Smooth muscle cell (in vitro differentiated cells): ENCODE data around the gene RESP18. TPM values are rescaled to one million over a fixed set of nuclear protein-coding genes. Genes with fewer than 3 reads are reported as not detected.

ENCODE experiments used
- DNase-seq: peaks from one replicate; lab custom pipeline; 2025; ENCODE audit not compliant: unreplicated experiment; lab: John Stamatoyannopoulos, UW
- H2AFZ ChIP-seq: fragments of 200-600 bp; sonication (generic); 2 replicates; pipeline ENCODE4 v1.6.0; 2016; ENCODE audit warnings: antibody characterized with exemption, low read depth, mild to moderate bottlenecking
- H3F3A ChIP-seq: fragments of 200-600 bp; sonication (generic); 2 replicates; pipeline ENCODE4 v1.6.0; 2017; ENCODE audit warnings: antibody characterized with exemption, low read depth
- H3K27ac ChIP-seq: fragments of 200-600 bp; sonication (generic); 2 replicates; pipeline ENCODE4 v1.5.1; 2016; ENCODE audit warnings: low read depth, mild to moderate bottlenecking
- H3K27me3 ChIP-seq: fragments of 200-600 bp; sonication (generic); 2 replicates; pipeline ENCODE4 v1.6.1; 2016; ENCODE audit warnings: low read depth, mild to moderate bottlenecking
- H3K36me3 ChIP-seq: fragments of 200-600 bp; sonication (generic); 2 replicates; pipeline ENCODE4 v1.5.1; 2016; ENCODE audit warnings: low read depth
- H3K4me1 ChIP-seq: fragments of 200-600 bp; sonication (generic); 2 replicates; pipeline ENCODE4 v1.5.1; 2016; ENCODE audit warnings: low read depth
- H3K4me2 ChIP-seq: fragments of 200-600 bp; sonication (generic); 2 replicates; pipeline ENCODE4 v1.6.0; 2016; ENCODE audit warnings: mild to moderate bottlenecking
- H3K4me3 ChIP-seq: fragments of 200-600 bp; sonication (generic); 2 replicates; pipeline ENCODE4 v1.5.1; 2016; ENCODE audit warnings: mild to moderate bottlenecking
- H3K79me2 ChIP-seq: fragments of 200-600 bp; sonication (generic); 2 replicates; pipeline ENCODE4 v1.6.0; 2016; ENCODE audit warnings: low read depth, mild to moderate bottlenecking
- H3K9ac ChIP-seq: fragments of 200-600 bp; sonication (generic); 2 replicates; pipeline ENCODE4 v1.6.0; 2016; ENCODE audit warnings: low read depth
- H3K9me3 ChIP-seq: fragments of 200-600 bp; sonication (generic); replicated peaks from 2 replicates; pipeline ENCODE4 v1.5.1; 2016; ENCODE audit warnings: low read depth
- H4K20me1 ChIP-seq: fragments of 200-600 bp; sonication (generic); 2 replicates; pipeline ENCODE4 v1.6.0; 2016; ENCODE audit warnings: low read depth
- CTCF ChIP-seq: fragments of 200-600 bp; sonication (generic); IDR thresholded peaks from 2 replicates; pipeline ENCODE4 v1.5.1; 2017; ENCODE audit warnings: borderline replicate concordance, mild to moderate bottlenecking, antibody characterized with exemption; ENCODE audit not compliant: insufficient read depth, poor library complexity, severe bottlenecking
- WGBS: methylation state at CpG from one replicate; pipeline ENCODE4 v1.1.7; 2016; ENCODE audit warnings: low lambda C conversion rate; 5-methylcytosine and 5-hydroxymethylcytosine counted together
- microRNA counts: library from miRNA; unstranded; fragments of <30 nt; microRNA quantifications from one replicate; lab custom pipeline; 2016
- microRNA-seq: library from miRNA; unstranded; fragments of <30 nt; microRNA quantifications from one replicate; pipeline ENCODE4, GENCODE V29; 2016; ENCODE audit warnings: borderline number of aligned reads
- polyA plus RNA-seq: library from polyadenylated mRNA; unstranded; fragments of >200 nt; fragmentation: Nextera tagmentation; extraction: Ambion mirVana; gene quantifications from 2 replicates; pipeline ENCODE4 v1.2.1, GENCODE V29; 2016
- small RNA-seq: library from RNA; depleted of rRNA; stranded (forward); fragments of <200 nt; gene quantifications from one replicate; pipeline ENCODE3, GENCODE V24; 2014
- total RNA-seq: library from RNA; depleted of rRNA; stranded (reverse); fragments of >200 nt; gene quantifications from 2 replicates; pipeline ENCODE4 v1.2.3, GENCODE V29; 2014

The RESP18 gene
- total and polyA plus RNA-seq, 2 experiments from 2014 or later, result not detected

- Histone ChIP-seq H3F3A (peaks cover 16% of the 10 kb centered on the region), H3K79me2 (no peaks in the 10 kb centered on the region), H4K20me1 (no peaks in the 10 kb centered on the region), H3K4me3 (peak overlapping the region; percentile 66), H3K4me1 (peaks cover 18% of the 10 kb centered on the region), H3K27me3 (no peaks in the 10 kb centered on the region), H3K4me2 (peak overlapping the region; percentile 78), H2AFZ (no peak overlapping the region), H3K27ac (peak overlapping the region; percentile 99), H3K9ac (peak overlapping the region; percentile 79), H3K36me3 (no peaks in the 10 kb centered on the region), H3K9me3 (no peaks in the 10 kb centered on the region)
- no peak for DNase-seq
- 16% methylated on average over 8 of the region's 9 CpGs for WGBS
- no peak for TF ChIP-seq CTCF
Observed at GRCh38 chr2:219278655-219279150, 53.8 kb downstream of the RESP18 start.

- Histone ChIP-seq H3K4me3 (no peak overlapping the region), H3K36me3 (no peaks in the 10 kb centered on the region), H3K9me3 (no peaks in the 10 kb centered on the region), H3F3A (peaks cover 15% of the 10 kb centered on the region), H2AFZ (peak overlapping the region; percentile 71), H3K4me1 (peaks cover 18% of the 10 kb centered on the region), H3K27me3 (no peaks in the 10 kb centered on the region), H3K79me2 (no peaks in the 10 kb centered on the region), H3K4me2 (peak overlapping the region; percentile 78), H3K27ac (peak overlapping the region; percentile 99), H4K20me1 (no peaks in the 10 kb centered on the region), H3K9ac (peak overlapping the region; percentile 79)
- TF ChIP-seq CTCF, result peak; percentile 97
- 28% methylated on average over 25 of the region's 25 CpGs for WGBS
- DNase-seq, result peak; percentile 56
Observed at GRCh38 chr2:219277703-219278654, 54.6 kb downstream of the RESP18 start.

MicroRNAs within 50 kb of the gene (microRNA counts, 767-probe panel; counts per million panel counts)
- microRNA hsa-miR-153 (lab: Ali Mortazavi, UCI), result 183 counts per million

Small RNA genes within 50 kb of the gene (microRNA-seq; reads per million reads assigned to microRNA genes)
- gene MIR153-1, result not detected

Small RNA genes within 50 kb of the gene (small RNA-seq; reads per million reads assigned to genes)
- not detected for gene AC053503.3
- gene MIR153-1, result 0.13 reads per million

Other genes starting within 250 kb of the RESP18 start
- 6.0 and 13.6 TPM in 2 replicates for gene NHEJ1, start 171.9 kb downstream of the RESP18 start, total RNA-seq
- gene NHEJ1, start 171.9 kb downstream of the RESP18 start, polyA plus RNA-seq, result 8.5 and 8.6 TPM in 2 replicates
- gene SLC23A3, start 162.7 kb downstream of the RESP18 start, total RNA-seq, result not detected in 2 replicates
- gene SLC23A3, start 162.7 kb downstream of the RESP18 start, polyA plus RNA-seq, result 0.40 TPM in 1 of 2 replicates, not detected in the other
- gene CNPPD1, start 155.8 kb downstream of the RESP18 start, total RNA-seq, result 11.6 and 14.8 TPM in 2 replicates
- 26.0 and 35.3 TPM in 2 replicates for gene CNPPD1, start 155.8 kb downstream of the RESP18 start, polyA plus RNA-seq
- gene RETREG2, start 154.5 kb downstream of the RESP18 start, total RNA-seq, result 48.7 and 49.8 TPM in 2 replicates
- gene RETREG2, start 154.5 kb downstream of the RESP18 start, polyA plus RNA-seq, result 57.2 and 66.6 TPM in 2 replicates
- 19.1 and 29.7 TPM in 2 replicates for gene ZFAND2B, start 126.0 kb downstream of the RESP18 start, total RNA-seq
- gene ZFAND2B, start 126.0 kb downstream of the RESP18 start, polyA plus RNA-seq, result 48.3 and 56.3 TPM in 2 replicates
- 18.2 and 29.0 TPM in 2 replicates for gene ABCB6, start 113.8 kb downstream of the RESP18 start, total RNA-seq
- 41.3 and 50.3 TPM in 2 replicates for gene ABCB6, start 113.8 kb downstream of the RESP18 start, polyA plus RNA-seq
- gene ATG9A, start 103.1 kb downstream of the RESP18 start, total RNA-seq, result 44.1 and 58.1 TPM in 2 replicates
- 61.6 and 62.6 TPM in 2 replicates for gene ATG9A, start 103.1 kb downstream of the RESP18 start, polyA plus RNA-seq
- 35.1 and 52.6 TPM in 2 replicates for gene ANKZF1, start 102.9 kb downstream of the RESP18 start, total RNA-seq
- 31.7 and 60.5 TPM in 2 replicates for gene ANKZF1, start 102.9 kb downstream of the RESP18 start, polyA plus RNA-seq
- 4.2 and 26.4 TPM in 2 replicates for gene GLB1L, start 87.3 kb downstream of the RESP18 start, total RNA-seq
- gene GLB1L, start 87.3 kb downstream of the RESP18 start, polyA plus RNA-seq, result 2.8 and 4.1 TPM in 2 replicates
- gene STK16, start 87.3 kb downstream of the RESP18 start, total RNA-seq, result 15.2 and 17.8 TPM in 2 replicates
- gene STK16, start 87.3 kb downstream of the RESP18 start, polyA plus RNA-seq, result 8.8 and 9.6 TPM in 2 replicates
- not detected in 2 replicates for gene TUBA4B, start 79.5 kb downstream of the RESP18 start, total RNA-seq
- not detected in 2 replicates for gene TUBA4B, start 79.5 kb downstream of the RESP18 start, polyA plus RNA-seq
- gene TUBA4A, start 78.8 kb downstream of the RESP18 start, total RNA-seq, result 44.0 and 53.2 TPM in 2 replicates
- 29.4 and 86.5 TPM in 2 replicates for gene TUBA4A, start 78.8 kb downstream of the RESP18 start, polyA plus RNA-seq
- 37.2 and 52.4 TPM in 2 replicates for gene DNAJB2, start 53.4 kb downstream of the RESP18 start, total RNA-seq
- 14.3 and 24.2 TPM in 2 replicates for gene DNAJB2, start 53.4 kb downstream of the RESP18 start, polyA plus RNA-seq
- gene PTPRN, start 23.3 kb downstream of the RESP18 start, total RNA-seq, result 10.7 and 19.4 TPM in 2 replicates
- gene PTPRN, start 23.3 kb downstream of the RESP18 start, polyA plus RNA-seq, result 31.1 and 36.4 TPM in 2 replicates
- gene DNPEP, start 55.2 kb upstream of the RESP18 start, total RNA-seq, result 24.9 and 137 TPM in 2 replicates
- 48.1 and 61.8 TPM in 2 replicates for gene DNPEP, start 55.2 kb upstream of the RESP18 start, polyA plus RNA-seq
- 103 and 127 TPM in 2 replicates for gene DES, start 85.6 kb upstream of the RESP18 start, total RNA-seq
- 106 and 109 TPM in 2 replicates for gene DES, start 85.6 kb upstream of the RESP18 start, polyA plus RNA-seq
- gene SPEG, start 102.1 kb upstream of the RESP18 start, total RNA-seq, result 14.9 and 38.8 TPM in 2 replicates
- 37.8 and 40.5 TPM in 2 replicates for gene SPEG, start 102.1 kb upstream of the RESP18 start, polyA plus RNA-seq
- gene GMPPA, start 166.1 kb upstream of the RESP18 start, total RNA-seq, result 52.2 and 59.3 TPM in 2 replicates
- gene GMPPA, start 166.1 kb upstream of the RESP18 start, polyA plus RNA-seq, result 77.8 and 81.7 TPM in 2 replicates
- gene ASIC4, start 181.7 kb upstream of the RESP18 start, total RNA-seq, result 0.49 TPM in 1 of 2 replicates, not detected in the other
- gene ASIC4, start 181.7 kb upstream of the RESP18 start, polyA plus RNA-seq, result 0.32 and 1.7 TPM in 2 replicates
- 141 and 156 TPM in 2 replicates for gene CHPF, start 211.1 kb upstream of the RESP18 start, total RNA-seq
- gene CHPF, start 211.1 kb upstream of the RESP18 start, polyA plus RNA-seq, result 319 and 344 TPM in 2 replicates
- gene TMEM198, start 211.3 kb upstream of the RESP18 start, total RNA-seq, result 3.3 and 6.9 TPM in 2 replicates
- 3.3 and 8.5 TPM in 2 replicates for gene TMEM198, start 211.3 kb upstream of the RESP18 start, polyA plus RNA-seq
- gene OBSL1, start 238.8 kb upstream of the RESP18 start, total RNA-seq, result 47.1 and 71.9 TPM in 2 replicates
- gene OBSL1, start 238.8 kb upstream of the RESP18 start, polyA plus RNA-seq, result 51.1 and 67.9 TPM in 2 replicates
- 2.4 and 4.0 TPM in 2 replicates for gene INHA, start 239.6 kb upstream of the RESP18 start, total RNA-seq
- 4.3 and 16.7 TPM in 2 replicates for gene INHA, start 239.6 kb upstream of the RESP18 start, polyA plus RNA-seq